PC-9 (cell line): ENCODE results near the gene COL4A2.

Source experiments
- EZH2 ChIP-seq: fragments of 200-600 bp; sonication (generic); IDR thresholded peaks from 2 replicates; pipeline ENCODE4 v1.8.0; 2017; ENCODE audit warnings: antibody characterized with exemption, low read depth
- TF ChIP-seq, protein P1 (sequence below): fragments of 200-600 bp; sonication (generic); conservative IDR thresholded peaks from 2 replicates; pipeline ENCODE4 v1.6.1; 2017; ENCODE audit warnings: mixed run types, antibody characterized with exemption, mild to moderate bottlenecking, moderate library complexity

DNA sequence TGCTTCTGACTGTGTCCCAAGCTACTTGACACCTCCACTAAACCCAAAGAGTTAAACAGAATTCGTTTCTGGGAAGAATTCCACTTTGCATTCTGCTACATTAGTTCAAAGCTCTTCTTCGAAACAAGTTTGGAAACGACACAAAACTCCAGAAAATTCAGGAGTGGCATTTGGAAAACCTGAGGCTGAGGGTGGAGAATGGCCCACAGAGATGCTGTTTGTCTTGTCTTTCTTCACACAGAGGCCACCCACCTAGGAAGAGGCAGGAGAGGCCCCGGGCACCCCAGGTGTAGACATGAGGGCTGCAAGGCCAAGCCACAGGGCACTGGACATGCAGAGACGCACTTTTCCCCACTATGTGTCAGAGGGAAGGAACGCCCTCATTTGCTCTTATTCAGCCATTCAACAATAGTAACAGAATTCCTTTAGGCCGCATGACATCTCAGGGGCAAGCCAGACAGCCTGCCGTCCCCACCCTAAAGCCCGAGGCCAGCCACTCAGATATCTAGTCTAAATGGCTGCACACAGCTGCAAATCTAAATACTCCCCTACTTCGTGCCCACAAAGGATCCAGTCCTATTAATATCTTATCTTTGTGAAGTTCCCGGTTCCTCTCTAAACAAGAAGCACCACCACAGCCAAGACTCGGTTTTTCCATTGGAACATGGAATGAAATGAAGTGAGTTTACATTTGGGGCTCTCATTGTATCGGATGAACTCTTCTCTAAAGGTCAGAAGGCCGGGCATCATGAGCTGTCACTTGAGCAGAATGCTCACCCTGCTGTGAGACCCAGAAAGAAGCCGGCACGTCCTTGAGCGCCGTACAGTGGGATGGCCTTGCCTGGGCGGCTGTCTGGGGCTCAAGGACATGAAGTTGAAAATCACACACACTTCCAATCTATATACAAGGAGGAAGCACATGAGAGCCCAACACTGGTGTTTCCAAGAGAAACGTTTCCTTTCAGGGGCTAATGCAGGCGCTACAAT, 20.0 kb upstream of the COL4A2 start:
- TF ChIP-seq, protein P1, sequence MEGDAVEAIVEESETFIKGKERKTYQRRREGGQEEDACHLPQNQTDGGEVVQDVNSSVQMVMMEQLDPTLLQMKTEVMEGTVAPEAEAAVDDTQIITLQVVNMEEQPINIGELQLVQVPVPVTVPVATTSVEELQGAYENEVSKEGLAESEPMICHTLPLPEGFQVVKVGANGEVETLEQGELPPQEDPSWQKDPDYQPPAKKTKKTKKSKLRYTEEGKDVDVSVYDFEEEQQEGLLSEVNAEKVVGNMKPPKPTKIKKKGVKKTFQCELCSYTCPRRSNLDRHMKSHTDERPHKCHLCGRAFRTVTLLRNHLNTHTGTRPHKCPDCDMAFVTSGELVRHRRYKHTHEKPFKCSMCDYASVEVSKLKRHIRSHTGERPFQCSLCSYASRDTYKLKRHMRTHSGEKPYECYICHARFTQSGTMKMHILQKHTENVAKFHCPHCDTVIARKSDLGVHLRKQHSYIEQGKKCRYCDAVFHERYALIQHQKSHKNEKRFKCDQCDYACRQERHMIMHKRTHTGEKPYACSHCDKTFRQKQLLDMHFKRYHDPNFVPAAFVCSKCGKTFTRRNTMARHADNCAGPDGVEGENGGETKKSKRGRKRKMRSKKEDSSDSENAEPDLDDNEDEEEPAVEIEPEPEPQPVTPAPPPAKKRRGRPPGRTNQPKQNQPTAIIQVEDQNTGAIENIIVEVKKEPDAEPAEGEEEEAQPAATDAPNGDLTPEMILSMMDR: no peak
- no peak for TF ChIP-seq EZH2
